ENCODE data around the gene MAP4K3.
"Not testable (repeated sequence)": the region's sequence is repeated elsewhere in the genome, so short reads cannot be mapped to it uniquely, and the experiment has no call there.

Gene MAP4K3

DNA sequence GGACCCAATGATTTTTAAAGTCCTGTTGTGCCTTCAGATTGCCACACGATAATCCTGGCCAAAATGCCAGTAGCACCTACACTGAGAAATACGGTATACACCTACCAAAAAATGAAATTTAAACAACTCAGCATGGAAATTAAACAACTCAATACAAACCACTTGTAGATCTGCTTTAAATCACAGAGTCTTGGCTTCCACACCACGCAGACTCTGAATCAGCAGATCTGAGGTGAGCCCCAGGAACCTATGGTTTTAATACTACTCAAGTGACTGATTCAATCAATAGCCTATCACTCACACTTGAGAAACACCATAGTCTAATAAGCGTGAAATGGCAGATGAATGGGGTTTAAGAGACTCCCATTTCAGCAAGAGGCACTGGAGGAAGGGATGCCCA lies 46.9 kb downstream of the MAP4K3 start:
- 0 out of 2 replicates have a peak, but pooled peaks cover 1% of the 10 kb centered on the region for H3K4me1 ChIP-seq (ENCODE audit: control insufficient read depth, insufficient read depth, low read length)
- no peaks in the 10 kb centered on the region for H3K36me3 ChIP-seq (ENCODE audit: control insufficient read depth, insufficient read depth, low read length)
- no peak overlapping the region for H3K27ac ChIP-seq (ENCODE audit: low read length)
- DNase-seq (ENCODE audit: low read depth, low spot score), result no peak
- no peaks in the 10 kb centered on the region; the same call in 1 of the 2 replicates for H3K9me3 ChIP-seq (ENCODE audit: control insufficient read depth, insufficient read depth, low read length)
- H3K4me3 ChIP-seq (ENCODE audit: low read length), result no peak overlapping the region
- no CpG with 5 or more reads among the region's 4 CpGs for WGBS (ENCODE audit: insufficient coverage, insufficient read length)
- H3K27me3 ChIP-seq (ENCODE audit: control insufficient read depth, insufficient read depth, low read length), result no peaks in the 10 kb centered on the region

GRCh38 chr2:39386064-39386463 lies 51.0 kb downstream of the MAP4K3 start:
- H3K4me1 ChIP-seq (ENCODE audit: control insufficient read depth, insufficient read depth, low read length), result no peaks in the 10 kb centered on the region
- H3K36me3 ChIP-seq (ENCODE audit: control insufficient read depth, insufficient read depth, low read length), result no peaks in the 10 kb centered on the region

GRCh38 chr2:39385172-39385571 lies 51.9 kb downstream of the MAP4K3 start:
- DNase-seq (ENCODE audit: low read depth, low spot score), result no peak
- Histone ChIP-seq H3K27me3 (ENCODE audit: control insufficient read depth, insufficient read depth, low read length) (no peaks in the 10 kb centered on the region), H3K4me3 (ENCODE audit: low read length) (no peak overlapping the region), H3K36me3 (ENCODE audit: control insufficient read depth, insufficient read depth, low read length) (no peaks in the 10 kb centered on the region), H3K27ac (ENCODE audit: low read length) (no peak overlapping the region), H3K9me3 (ENCODE audit: control insufficient read depth, insufficient read depth, low read length) (no peaks in the 10 kb centered on the region; the same call in 1 of the 2 replicates), H3K4me1 (ENCODE audit: control insufficient read depth, insufficient read depth, low read length) (no peaks in the 10 kb centered on the region; the same call in 1 of the 2 replicates)
- no CpG with 5 or more reads among the region's 2 CpGs for WGBS (ENCODE audit: insufficient coverage, insufficient read length)

More at GRCh38 chr2:39386064-39386463, 51.0 kb downstream of the MAP4K3 start:
- no peaks in the 10 kb centered on the region for H3K27me3 ChIP-seq (ENCODE audit: control insufficient read depth, insufficient read depth, low read length)
- H3K4me3 ChIP-seq (ENCODE audit: low read length), result no peak overlapping the region
- no peak overlapping the region for H3K27ac ChIP-seq (ENCODE audit: low read length)
- no peaks in the 10 kb centered on the region; the same call in 1 of the 2 replicates for H3K9me3 ChIP-seq (ENCODE audit: control insufficient read depth, insufficient read depth, low read length)
- no peak for DNase-seq (ENCODE audit: low read depth, low spot score)

DNA sequence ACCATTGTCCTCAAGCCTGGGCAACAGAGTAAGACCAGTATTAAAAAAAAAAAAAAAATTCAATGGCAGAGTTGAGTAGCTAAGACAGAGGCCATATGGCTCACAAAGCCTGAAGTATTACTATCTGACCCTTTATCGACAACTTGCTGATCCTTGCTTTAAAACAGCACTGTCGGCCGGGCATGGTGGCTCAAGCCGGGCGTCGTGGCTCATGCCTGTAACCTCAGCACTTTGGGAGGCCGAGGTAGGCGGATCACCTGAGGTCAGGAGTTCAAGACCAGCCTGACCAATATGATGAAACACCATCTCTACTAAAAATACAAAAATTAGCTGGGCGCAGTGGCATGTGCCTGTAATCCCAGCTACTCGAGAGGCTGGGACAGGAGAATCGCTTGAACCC lies 53.0 kb downstream of the MAP4K3 start:
- not testable (repeated sequence) for H3K27me3 ChIP-seq (ENCODE audit: control insufficient read depth, insufficient read depth, low read length); H3K9me3 ChIP-seq (ENCODE audit: control insufficient read depth, insufficient read depth, low read length); H3K4me3 ChIP-seq (ENCODE audit: low read length); H3K36me3 ChIP-seq (ENCODE audit: control insufficient read depth, insufficient read depth, low read length); H3K27ac ChIP-seq (ENCODE audit: low read length); H3K4me1 ChIP-seq (ENCODE audit: control insufficient read depth, insufficient read depth, low read length); DNase-seq (ENCODE audit: low read depth, low spot score)
- WGBS (ENCODE audit: insufficient coverage, insufficient read length), result no CpG with 5 or more reads among the region's 11 CpGs

GRCh38 chr2:39383146-39383545 lies 53.9 kb downstream of the MAP4K3 start:
- Histone ChIP-seq H3K4me3 (ENCODE audit: low read length) (no peak overlapping the region), H3K27ac (ENCODE audit: low read length) (no peak overlapping the region), H3K4me1 (ENCODE audit: control insufficient read depth, insufficient read depth, low read length) (no peaks in the 10 kb centered on the region; the same call in 1 of the 2 replicates), H3K27me3 (ENCODE audit: control insufficient read depth, insufficient read depth, low read length) (no peaks in the 10 kb centered on the region), H3K36me3 (ENCODE audit: control insufficient read depth, insufficient read depth, low read length) (no peaks in the 10 kb centered on the region), H3K9me3 (ENCODE audit: control insufficient read depth, insufficient read depth, low read length) (no peaks in the 10 kb centered on the region; the same call in 1 of the 2 replicates)
- DNase-seq (ENCODE audit: low read depth, low spot score), result no peak
- WGBS (ENCODE audit: insufficient coverage, insufficient read length), result no CpG with 5 or more reads among the region's 6 CpGs

GRCh38 chr2:39381653-39382052 lies 55.4 kb downstream of the MAP4K3 start:
- Histone ChIP-seq H3K4me1 (ENCODE audit: control insufficient read depth, insufficient read depth, low read length) (no peaks in the 10 kb centered on the region; the same call in 1 of the 2 replicates), H3K4me3 (ENCODE audit: low read length) (no peak overlapping the region), H3K27me3 (ENCODE audit: control insufficient read depth, insufficient read depth, low read length) (no peaks in the 10 kb centered on the region), H3K36me3 (ENCODE audit: control insufficient read depth, insufficient read depth, low read length) (no peaks in the 10 kb centered on the region), H3K27ac (ENCODE audit: low read length) (no peak overlapping the region), H3K9me3 (ENCODE audit: control insufficient read depth, insufficient read depth, low read length) (no peaks in the 10 kb centered on the region; the same call in 1 of the 2 replicates)
- WGBS (ENCODE audit: insufficient coverage, insufficient read length), result no CpG with 5 or more reads among the region's 5 CpGs
- no peak for DNase-seq (ENCODE audit: low read depth, low spot score)

- no CpG with 5 or more reads among the region's 2 CpGs for WGBS (ENCODE audit: insufficient coverage, insufficient read length)
- no peak for DNase-seq (ENCODE audit: low read depth, low spot score)
These were observed 56.4 kb downstream of the MAP4K3 start for GRCh38 chr2:39380525-39381150.

DNA sequence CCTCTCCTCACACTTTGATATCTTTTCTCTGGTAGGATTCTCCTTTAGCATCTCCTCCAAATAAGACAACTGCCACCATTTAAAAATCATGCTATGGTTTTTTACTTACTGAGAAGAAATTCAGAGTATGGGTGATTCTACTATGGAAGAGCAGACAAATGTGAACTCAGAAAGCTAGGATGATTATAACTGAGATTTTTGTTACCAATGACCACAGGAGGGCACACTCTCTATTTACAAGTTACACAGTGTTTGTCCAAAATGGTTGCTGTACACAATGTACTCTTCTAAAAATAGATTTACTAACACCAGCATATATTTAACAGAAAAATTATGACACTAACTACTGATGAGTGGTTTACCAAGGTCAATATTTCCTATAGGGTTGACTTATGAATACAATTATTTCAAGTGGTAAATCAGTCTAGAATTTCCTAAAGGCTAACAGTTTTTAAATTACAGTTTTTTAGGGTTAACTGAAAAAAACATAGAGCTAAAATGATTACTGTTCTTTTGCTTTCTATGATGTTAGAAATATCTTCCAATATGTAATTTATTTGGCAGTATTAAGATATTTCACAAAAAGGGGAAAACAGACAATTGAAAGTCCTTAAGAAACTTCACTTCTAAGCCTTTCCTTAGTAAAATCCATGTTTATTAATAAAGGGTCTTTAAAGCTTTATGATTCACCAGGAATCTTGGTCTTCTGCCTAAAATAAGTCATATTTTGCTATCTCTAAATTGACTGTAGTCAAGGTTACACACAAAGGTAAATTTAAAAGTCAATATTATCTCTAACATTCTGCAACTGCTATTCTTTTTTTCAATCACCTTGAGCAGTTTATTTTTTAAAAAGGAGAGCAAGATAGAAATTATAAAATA lies 57.2 kb downstream of the MAP4K3 start:
- DNase-seq (ENCODE audit: low read depth, low spot score), result no peak
- H3K36me3 ChIP-seq (ENCODE audit: control insufficient read depth, insufficient read depth, low read length), result no peaks in the 10 kb centered on the region

More at GRCh38 chr2:39380525-39381150, 56.4 kb downstream of the MAP4K3 start:
- Histone ChIP-seq H3K4me3 (ENCODE audit: low read length) (no peak overlapping the region), H3K27me3 (ENCODE audit: control insufficient read depth, insufficient read depth, low read length) (no peaks in the 10 kb centered on the region), H3K36me3 (ENCODE audit: control insufficient read depth, insufficient read depth, low read length) (no peaks in the 10 kb centered on the region), H3K4me1 (ENCODE audit: control insufficient read depth, insufficient read depth, low read length) (no peaks in the 10 kb centered on the region; the same call in 1 of the 2 replicates), H3K9me3 (ENCODE audit: control insufficient read depth, insufficient read depth, low read length) (no peaks in the 10 kb centered on the region), H3K27ac (ENCODE audit: low read length) (no peak overlapping the region)

DNA sequence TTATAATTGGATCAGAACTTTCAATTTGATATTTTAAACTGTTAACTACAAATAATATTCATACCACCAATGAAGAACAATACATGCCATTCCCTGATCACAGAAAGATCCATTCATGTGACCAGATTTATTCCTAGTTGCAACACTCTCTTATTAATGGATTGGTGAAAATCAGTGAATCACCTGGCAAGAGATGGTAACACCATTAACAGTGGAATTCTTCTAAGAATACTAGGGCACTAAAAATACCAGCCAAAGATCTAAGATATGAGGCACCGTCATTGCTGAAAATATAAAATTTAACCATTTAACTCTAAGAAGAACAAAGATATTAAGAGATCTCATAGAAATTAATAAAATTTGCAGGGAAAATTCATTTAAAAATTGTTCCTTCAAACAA lies 58.1 kb downstream of the MAP4K3 start:
- Histone ChIP-seq H3K27me3 (ENCODE audit: control insufficient read depth, insufficient read depth, low read length) (no peaks in the 10 kb centered on the region), H3K27ac (ENCODE audit: low read length) (no peak overlapping the region), H3K9me3 (ENCODE audit: control insufficient read depth, insufficient read depth, low read length) (no peaks in the 10 kb centered on the region), H3K36me3 (ENCODE audit: control insufficient read depth, insufficient read depth, low read length) (no peaks in the 10 kb centered on the region), H3K4me3 (ENCODE audit: low read length) (no peak overlapping the region), H3K4me1 (ENCODE audit: control insufficient read depth, insufficient read depth, low read length) (no peaks in the 10 kb centered on the region; the same call in 1 of the 2 replicates)
- WGBS (ENCODE audit: insufficient coverage, insufficient read length), result no CpG with 5 or more reads among the region's 1 CpG
- no peak for DNase-seq (ENCODE audit: low read depth, low spot score)

More for the DNA sequence above, 57.2 kb downstream of the MAP4K3 start:
- Histone ChIP-seq H3K27me3 (ENCODE audit: control insufficient read depth, insufficient read depth, low read length) (no peaks in the 10 kb centered on the region), H3K27ac (ENCODE audit: low read length) (no peak overlapping the region), H3K4me3 (ENCODE audit: low read length) (no peak overlapping the region), H3K9me3 (ENCODE audit: control insufficient read depth, insufficient read depth, low read length) (no peaks in the 10 kb centered on the region), H3K4me1 (ENCODE audit: control insufficient read depth, insufficient read depth, low read length) (no peaks in the 10 kb centered on the region; the same call in 1 of the 2 replicates)

GRCh38 chr2:39377226-39377939 lies 59.7 kb downstream of the MAP4K3 start:
- no peak for DNase-seq (ENCODE audit: low read depth, low spot score)
- H3K27ac ChIP-seq (ENCODE audit: low read length), result no peak overlapping the region
- no CpG with 5 or more reads among the region's 2 CpGs for WGBS (ENCODE audit: insufficient coverage, insufficient read length)
- H3K27me3 ChIP-seq (ENCODE audit: control insufficient read depth, insufficient read depth, low read length), result no peaks in the 10 kb centered on the region
- no peak overlapping the region for H3K4me3 ChIP-seq (ENCODE audit: low read length)
- no peaks in the 10 kb centered on the region for H3K9me3 ChIP-seq (ENCODE audit: control insufficient read depth, insufficient read depth, low read length)
- H3K36me3 ChIP-seq (ENCODE audit: control insufficient read depth, insufficient read depth, low read length), result no peaks in the 10 kb centered on the region
- H3K4me1 ChIP-seq (ENCODE audit: control insufficient read depth, insufficient read depth, low read length), result no peaks in the 10 kb centered on the region; the same call in 1 of the 2 replicates
